KOPT-K1 (cell line): ENCODE results near the gene TRAPPC3.
"Not testable (repeated sequence)": the region's sequence is repeated elsewhere in the genome, so short reads cannot be mapped to it uniquely, and the experiment has no call there.

ENCODE experiments used
- H3K27ac ChIP-seq: fragments of 200-600 bp; sonication (generic); 2 replicates; pipeline ENCODE4 v1.5.1; 2016; ENCODE audit warnings: antibody characterized with exemption, mild to moderate bottlenecking, low read depth, low read length; ENCODE audit not compliant: poor library complexity, severe bottlenecking
- H3K36me3 ChIP-seq: fragments of 200-600 bp; sonication (generic); 2 replicates; pipeline ENCODE4 v1.5.1; 2017; ENCODE audit warnings: antibody characterized with exemption, mild to moderate bottlenecking, low read length, moderate library complexity; ENCODE audit not compliant: insufficient read depth
- H3K9me3 ChIP-seq: fragments of 200-600 bp; sonication (generic); 2 replicates; pipeline ENCODE4 v1.5.1; 2017; ENCODE audit warnings: antibody characterized with exemption, low read length, mild to moderate bottlenecking; ENCODE audit not compliant: insufficient read depth, poor library complexity, severe bottlenecking

The TRAPPC3 gene

GRCh38 chr1:36158827-36159252 lies 9.6 kb upstream of the TRAPPC3 start:
- Histone ChIP-seq H3K27ac (peak overlapping the region; percentile 89), H3K36me3 (peaks cover 19% of the 10 kb centered on the region; the same call in 1 of the 2 replicates)

GRCh38 chr1:36157973-36158826 lies 8.9 kb upstream of the TRAPPC3 start:
- H3K27ac ChIP-seq: peak overlapping the region; percentile 89
- H3K36me3 ChIP-seq: peaks cover 18% of the 10 kb centered on the region; the same call in 1 of the 2 replicates
- H3K9me3 ChIP-seq: no peaks in the 10 kb centered on the region

More at GRCh38 chr1:36158827-36159252, 9.6 kb upstream of the TRAPPC3 start:
- H3K9me3 ChIP-seq: not testable (repeated sequence)

DNA sequence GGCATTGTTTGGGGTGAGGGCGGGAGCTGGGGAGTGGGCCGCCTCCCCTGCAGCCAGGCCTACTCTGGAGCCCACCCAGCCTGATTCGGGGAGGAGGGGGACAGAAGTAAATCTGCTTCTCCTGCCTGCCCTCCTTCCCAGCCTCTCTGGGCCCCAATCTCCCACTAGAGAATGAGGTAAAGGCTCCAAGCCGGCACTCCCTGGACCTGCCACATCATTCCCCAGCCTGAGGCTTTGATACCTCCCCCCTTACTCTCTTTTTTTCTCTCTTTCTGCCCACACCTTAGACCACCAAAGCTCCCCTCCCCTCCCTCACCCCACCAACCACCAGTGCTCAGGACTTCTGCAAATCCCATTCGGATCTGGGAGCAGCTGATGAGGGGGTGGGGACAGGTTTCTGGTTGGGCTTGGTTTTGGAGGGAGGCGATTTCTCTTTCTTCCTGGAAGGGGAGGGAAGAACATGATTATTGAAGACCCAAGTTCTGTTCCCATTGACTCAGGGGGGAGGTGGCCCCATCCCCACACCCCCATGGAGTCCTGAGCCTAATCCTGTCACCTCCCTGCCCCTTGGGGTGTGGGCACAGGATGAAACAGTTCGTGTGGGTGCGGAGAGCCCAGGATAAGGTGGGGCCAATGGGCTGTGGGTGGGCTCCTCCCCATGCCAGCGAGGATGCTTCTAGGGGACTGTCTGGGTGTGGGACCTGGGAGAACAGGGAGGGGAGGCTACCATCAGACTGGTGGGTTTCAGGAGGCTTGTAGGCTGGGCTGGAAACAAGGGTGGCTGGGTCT lies 8.0 kb upstream of the TRAPPC3 start:
- Histone ChIP-seq H3K36me3 (peaks cover 10% of the 10 kb centered on the region; the same call in 1 of the 2 replicates), H3K9me3 (no peaks in the 10 kb centered on the region), H3K27ac (peak overlapping the region; percentile 89)

DNA sequence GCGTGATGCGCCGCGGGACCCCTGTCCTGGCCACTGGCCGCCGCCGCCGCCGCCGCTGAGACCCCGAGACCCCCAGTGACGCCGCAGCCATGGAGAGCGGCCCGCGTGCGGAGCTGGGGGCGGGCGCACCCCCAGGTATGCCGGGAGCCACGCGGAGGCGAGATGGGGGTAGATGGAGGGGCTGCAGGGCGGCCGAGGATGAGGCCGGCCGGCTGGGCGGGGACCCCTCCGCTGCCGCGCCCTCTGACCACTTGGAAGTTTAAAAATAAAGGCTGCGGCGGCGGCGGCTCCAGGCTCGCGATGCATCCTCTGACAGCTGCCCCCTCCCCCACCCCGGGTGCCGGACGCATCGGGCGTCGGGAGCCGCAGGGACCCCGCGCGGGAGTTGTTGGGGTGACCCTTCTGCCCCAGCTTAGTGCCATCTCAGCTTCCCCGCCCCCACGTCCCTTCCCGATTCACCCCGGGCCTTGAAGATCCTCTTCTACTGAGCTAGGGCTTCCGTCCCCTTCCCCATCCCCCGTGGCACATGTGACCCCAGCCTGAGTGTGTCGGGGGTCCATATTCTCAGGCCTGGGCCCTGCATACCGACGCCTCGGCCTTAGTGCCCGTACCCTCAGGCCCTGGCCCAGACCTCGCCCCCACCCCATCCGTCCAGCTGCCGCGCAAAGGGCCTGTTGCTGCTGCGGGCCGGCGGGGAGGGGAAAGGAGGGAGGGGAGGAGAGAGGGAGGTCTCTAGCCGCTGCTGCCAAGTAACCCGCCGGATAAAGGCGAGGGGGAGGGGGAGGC lies 7.2 kb upstream of the TRAPPC3 start:
- Histone ChIP-seq H3K27ac (peak overlapping the region; percentile 89), H3K9me3 (no peaks in the 10 kb centered on the region), H3K36me3 (0 out of 2 replicates have a peak, but pooled peaks cover 6% of the 10 kb centered on the region)

GRCh38 chr1:36155408-36156328 lies 6.4 kb upstream of the TRAPPC3 start, which contains the start of gene MAP7D1:
MAP7D1 (plus strand) TSS chr1:36156160; CDS start chr1:36156418, 258 bp downstream.
- no peaks in the 10 kb centered on the region for H3K9me3 ChIP-seq
- peak within 1 kb of the TSS; percentile 89 for H3K27ac ChIP-seq
- H3K36me3 ChIP-seq: 0 out of 2 replicates have a peak, but pooled peaks cover 6% of the 10 kb centered on the region

DNA sequence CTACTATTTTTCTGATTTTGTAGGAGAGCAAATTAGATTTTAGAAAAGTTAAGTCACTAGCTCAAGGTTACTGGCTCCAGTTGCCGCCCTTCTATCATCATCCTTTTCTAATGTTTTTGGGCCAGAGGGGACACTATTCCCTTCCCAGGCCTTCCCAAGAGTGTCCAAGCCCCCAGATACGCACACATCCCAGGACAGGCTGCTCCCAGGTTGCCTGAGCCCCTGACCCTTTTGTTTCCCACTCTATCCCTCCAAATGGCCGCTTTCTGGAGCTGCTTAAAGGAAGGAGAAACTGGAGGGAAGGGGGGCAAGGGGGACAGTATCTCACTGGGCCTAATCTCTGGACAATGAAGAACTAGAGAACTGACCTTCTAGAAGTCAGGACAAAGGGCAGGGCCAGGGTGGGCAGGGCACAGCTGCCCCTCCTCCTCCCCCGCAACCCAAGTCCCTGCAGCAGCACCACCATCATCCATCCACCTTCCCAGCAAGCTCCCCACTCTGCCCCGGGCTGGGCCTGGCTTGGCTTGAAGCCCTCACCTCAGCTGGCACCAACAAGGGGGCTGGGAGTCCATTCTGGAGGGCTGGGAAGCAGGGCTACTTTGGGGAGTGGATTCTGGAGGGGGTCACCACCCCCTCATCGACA lies 5.6 kb upstream of the TRAPPC3 start:
- Histone ChIP-seq H3K36me3 (0 out of 2 replicates have a peak, but pooled peaks cover 6% of the 10 kb centered on the region), H3K9me3 (no peaks in the 10 kb centered on the region), H3K27ac (peak overlapping the region; percentile 89)

DNA sequence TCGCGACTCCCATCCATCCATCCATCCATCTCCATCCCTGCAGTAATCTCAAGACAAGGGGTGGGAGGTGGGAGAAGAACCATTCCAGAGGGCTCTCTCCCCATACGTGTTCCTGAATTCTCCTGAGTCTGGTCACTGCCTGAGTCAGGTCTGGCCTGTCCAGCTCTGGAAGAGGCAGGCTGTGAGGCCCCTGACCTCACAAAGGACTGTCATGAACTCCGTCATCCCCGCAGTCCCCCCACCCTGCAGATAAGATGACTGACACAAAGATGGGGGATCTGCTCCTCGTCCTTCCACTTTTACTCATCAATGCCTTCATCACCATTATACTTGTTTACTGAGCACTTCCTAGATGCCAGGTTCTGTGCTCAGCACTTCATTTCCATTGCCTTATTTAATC lies 5.0 kb upstream of the TRAPPC3 start:
- Histone ChIP-seq H3K27ac (no peak overlapping the region), H3K9me3 (no peaks in the 10 kb centered on the region), H3K36me3 (0 out of 2 replicates have a peak, but pooled peaks cover under 1% of the 10 kb centered on the region)

- no peaks in the 10 kb centered on the region for H3K9me3 ChIP-seq
- peak overlapping the region; percentile 11 for H3K27ac ChIP-seq
- H3K36me3 ChIP-seq: no peaks in the 10 kb centered on the region
These were observed 4.2 kb upstream of the TRAPPC3 start for GRCh38 chr1:36153476-36153875.

- H3K27ac ChIP-seq: peak overlapping the region; percentile 74
- H3K9me3 ChIP-seq: no peaks in the 10 kb centered on the region
- H3K36me3 ChIP-seq: peaks cover 7% of the 10 kb centered on the region; the same call in 1 of the 2 replicates
These were observed 2.5 kb upstream of the TRAPPC3 start for GRCh38 chr1:36151845-36152203.

GRCh38 chr1:36151134-36151844 lies 2.0 kb upstream of the TRAPPC3 start:
- Histone ChIP-seq H3K36me3 (peaks cover 9% of the 10 kb centered on the region; the same call in 1 of the 2 replicates), H3K9me3 (no peaks in the 10 kb centered on the region), H3K27ac (peak overlapping the region; percentile 74)

- H3K27ac ChIP-seq: peak overlapping the region; percentile 72
- no peaks in the 10 kb centered on the region for H3K9me3 ChIP-seq
- H3K36me3 ChIP-seq: peaks cover 9% of the 10 kb centered on the region; the same call in 1 of the 2 replicates
These were observed 1.2 kb upstream of the TRAPPC3 start for GRCh38 chr1:36150296-36151133.

GRCh38 chr1:36149973-36150295 lies 648 bp upstream of the TRAPPC3 start:
- Histone ChIP-seq H3K9me3 (no peaks in the 10 kb centered on the region), H3K36me3 (peaks cover 9% of the 10 kb centered on the region; the same call in 1 of the 2 replicates), H3K27ac (peak overlapping the region; percentile 72)
